DMS79 treated with DMSO at 0.1 percent for 48 hours (cell line): Measurements from ENCODE around the gene BMP2K.
"Not testable (repeated sequence)": the region's sequence is repeated elsewhere in the genome, so short reads cannot be mapped to it uniquely, and the experiment has no call there.

Source experiments
- DNase-seq: peaks from one replicate; lab custom pipeline; 2025; lab: John Stamatoyannopoulos, UW

The BMP2K gene

GRCh38 chr4:78795594-78796416, 19.7 kb downstream of the BMP2K start:
- DNase-seq = not testable (repeated sequence)

- no peak for DNase-seq
These were observed 20.4 kb downstream of the BMP2K start for GRCh38 chr4:78796526-78796925.

DNA sequence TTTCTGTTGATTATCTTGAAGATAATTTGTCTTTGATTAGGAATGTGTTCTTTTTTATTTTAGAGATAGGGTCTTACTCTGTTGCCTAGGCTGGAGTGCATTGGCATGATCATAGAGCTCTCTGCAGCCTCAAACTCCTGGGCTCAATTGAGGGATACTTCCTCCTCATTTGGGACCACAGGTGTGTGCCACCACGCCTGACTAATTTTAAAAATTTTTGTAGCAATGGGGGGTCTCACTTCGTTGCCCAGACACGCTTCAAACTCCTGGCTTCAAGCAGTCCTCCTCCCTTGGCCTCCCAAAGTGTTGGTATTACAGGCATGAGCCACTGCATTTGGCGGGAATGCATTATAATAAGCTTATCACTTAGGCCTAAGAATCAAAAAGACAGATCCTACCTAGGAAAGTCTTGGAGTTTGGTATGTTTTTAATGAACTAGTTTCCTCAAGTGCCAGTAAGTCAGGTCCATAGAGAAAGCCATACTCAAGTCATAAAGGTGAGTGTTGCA, 21.7 kb downstream of the BMP2K start:
- DNase-seq = no peak

DNA sequence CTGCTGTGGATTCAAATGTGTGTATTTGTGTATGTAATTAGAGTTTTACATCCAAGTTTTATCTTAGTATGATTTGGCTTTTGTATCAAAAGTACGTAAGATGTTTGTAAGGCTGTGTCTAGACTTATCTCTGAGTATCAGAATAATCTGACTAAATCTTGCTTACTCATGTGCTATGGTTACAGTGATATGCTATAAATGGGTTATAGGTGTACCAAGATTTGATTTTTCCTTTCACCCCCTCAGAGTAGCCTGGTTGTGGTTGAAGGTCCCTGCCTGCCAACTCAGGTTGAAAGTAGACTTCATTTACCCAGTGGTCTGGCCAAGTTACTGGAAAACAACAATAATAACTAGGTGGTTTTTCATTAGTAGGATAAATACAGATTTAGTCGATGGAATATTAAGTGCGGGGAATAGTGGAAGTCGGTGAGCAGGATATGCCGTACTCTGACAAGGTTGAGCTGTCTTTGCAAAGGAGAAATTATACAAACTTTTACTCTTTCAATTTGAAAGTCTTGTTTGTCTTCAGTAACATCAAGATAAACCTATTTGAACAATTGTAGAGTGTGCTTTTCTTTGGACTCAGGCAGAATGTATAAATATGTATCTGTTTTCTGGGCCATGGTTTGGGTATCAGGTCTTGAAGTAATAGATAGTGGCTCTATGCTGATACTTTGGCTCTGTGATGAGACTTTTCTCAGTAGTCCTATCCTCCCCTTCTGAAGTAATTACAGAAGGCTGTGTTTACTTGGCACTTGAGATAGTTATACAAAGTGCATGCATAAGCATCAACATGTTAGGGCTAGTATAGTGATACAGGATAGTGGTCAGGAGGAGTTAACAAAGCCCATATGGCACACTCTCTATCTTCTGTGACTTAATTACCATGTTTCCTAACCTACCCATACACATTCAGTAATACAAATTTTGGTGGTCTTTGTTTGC, 23.7 kb downstream of the BMP2K start:
- peak; percentile 27 for DNase-seq

DNA sequence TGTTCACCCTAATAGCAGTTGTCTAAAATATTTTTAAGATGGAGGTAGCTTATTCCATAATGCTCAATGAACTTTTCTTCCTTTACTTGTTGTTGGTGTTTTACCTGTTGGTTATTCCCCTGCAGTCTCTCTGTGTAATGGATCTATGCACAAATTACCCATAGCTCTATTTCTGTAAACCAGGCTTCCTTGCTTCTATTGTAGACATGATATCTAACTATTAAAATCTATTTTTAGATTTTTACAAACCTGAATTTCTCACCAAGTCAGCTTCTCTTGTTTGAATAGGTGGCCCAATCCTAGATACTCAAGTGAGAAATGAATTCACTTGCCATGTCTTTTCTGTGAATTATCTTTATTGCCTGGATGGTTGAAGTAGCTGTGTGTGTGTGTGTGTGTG, 24.8 kb downstream of the BMP2K start:
- no peak for DNase-seq

- DNase-seq = no peak
These were observed 27.8 kb downstream of the BMP2K start for GRCh38 chr4:78803983-78804382.

- DNase-seq = no peak
These were observed 30.9 kb downstream of the BMP2K start for GRCh38 chr4:78806943-78807460.

DNA sequence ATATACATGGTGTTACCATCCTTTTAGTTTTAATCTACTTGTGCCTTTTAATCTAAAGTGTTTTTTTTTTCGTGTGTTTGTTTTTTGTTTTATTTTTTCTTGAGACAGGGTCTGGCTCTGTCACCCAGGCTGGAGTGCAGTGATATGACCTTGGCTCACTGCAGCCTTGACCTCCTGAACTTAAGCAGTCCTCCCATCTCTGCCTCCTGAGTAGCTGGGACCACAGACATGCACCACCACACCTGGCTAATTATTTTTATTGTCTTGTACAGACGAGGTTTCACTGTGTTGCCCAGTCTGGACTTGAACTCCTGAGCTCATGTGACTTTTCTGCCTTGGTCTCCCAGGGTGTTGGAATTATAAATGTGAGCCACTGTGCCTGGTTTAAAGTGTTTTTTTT, 33.1 kb downstream of the BMP2K start:
- DNase-seq = no peak

DNA sequence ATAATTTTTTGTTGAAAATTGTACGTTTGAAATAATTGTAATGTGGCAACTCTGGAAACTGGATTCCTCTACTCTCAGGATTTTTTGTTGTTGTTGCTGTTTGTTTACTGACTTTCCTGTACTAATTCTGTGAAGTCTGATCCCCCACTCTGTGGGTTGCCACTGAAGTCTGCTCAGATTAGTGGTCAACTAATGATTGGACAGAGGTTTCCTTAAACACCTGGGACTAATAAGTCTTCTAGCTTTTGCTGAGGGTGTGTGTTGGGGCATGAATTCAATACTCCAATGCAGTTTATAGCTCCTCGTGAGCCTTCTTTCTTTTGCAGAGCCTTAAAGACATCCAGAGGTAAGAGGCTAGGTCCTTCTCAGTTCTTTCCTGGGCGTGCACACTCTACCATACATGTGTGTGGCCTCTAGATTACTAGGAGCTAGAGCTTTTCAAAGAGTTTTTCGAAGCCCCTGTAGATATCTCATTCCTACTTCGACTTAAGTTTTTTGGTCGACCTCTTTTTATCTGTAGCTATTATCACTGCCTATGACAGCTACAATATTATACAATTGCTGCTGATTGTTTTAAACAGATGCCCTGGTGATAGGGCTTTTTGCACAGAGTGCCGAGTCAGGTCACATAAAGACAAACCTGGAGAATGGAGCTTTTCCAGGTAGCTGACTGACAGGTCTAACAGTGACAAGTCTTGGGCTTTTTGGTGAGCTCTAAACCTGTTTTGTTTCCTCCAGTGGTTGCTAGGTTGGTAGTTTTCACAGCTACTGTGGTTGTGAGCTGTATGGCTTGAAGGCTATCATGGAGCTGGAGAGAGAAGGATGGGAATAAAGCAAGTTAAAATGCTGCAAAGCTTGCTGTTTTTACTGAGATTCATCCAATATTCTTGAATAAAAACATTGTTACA, 34.0 kb downstream of the BMP2K start:
- no peak for DNase-seq

DNA sequence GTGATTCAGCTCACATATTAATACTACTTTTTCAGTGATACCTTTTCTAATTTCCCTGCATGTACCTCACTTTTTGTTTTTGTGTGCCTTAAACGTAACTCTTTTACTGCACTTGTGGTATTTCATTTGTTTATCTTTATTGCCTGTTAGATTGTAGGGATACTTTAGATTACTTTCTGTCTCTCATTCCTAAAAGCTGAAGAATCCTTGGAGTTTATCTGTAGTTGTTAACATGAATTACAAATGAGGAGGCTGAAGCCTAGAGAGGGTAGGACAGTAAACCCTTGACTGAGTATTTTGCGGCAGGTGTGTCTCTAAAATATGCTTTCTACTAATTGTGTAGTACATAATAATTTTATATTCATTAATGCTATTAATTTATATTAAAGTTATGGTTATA, 34.9 kb downstream of the BMP2K start:
- DNase-seq = no peak

DNA sequence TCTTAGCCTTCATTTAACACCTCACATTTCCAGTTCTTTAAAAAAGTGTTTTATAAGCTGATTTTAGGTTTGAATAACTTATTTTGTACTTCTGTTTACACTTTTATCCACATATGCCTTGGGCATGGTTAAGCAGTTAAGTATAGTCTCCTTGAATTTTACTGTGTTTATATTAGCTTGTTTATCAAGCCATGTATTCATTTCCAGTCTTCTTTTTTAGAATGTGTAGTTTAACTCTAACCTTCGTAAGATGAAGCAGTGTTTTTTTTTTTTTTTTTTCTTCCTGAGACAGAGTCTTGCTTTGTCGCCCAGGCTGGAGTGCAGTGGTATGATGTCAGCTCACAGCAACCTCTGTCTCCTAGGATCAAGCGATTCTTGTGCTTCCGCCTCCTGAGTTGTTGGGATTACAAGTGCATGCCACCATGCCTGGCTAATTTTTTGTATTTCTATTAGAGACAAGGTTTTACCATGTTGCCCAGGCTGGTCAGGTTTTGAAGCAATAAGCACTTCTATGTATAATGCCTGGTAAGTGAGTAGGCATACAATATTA, 42.5 kb downstream of the BMP2K start:
- no peak for DNase-seq

DNA sequence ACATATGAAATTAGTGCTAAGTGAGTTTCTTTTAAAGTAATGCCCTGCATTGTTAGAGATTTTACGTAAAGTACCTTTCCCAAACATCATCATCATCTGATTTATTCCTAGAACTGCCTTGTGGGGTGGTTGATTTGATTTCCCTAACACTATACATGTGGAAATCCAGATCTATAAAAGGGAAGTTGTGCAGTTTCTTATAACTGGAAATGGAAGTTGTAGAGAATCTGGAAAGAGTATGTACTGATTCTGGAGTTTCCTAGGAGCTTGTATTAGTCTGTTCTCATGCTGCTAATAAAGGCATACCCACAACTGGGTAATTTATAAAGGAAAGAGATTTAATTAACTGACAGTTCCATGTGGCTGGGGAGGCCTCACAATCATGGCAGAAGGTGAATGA, 47.9 kb downstream of the BMP2K start:
- DNase-seq = no peak

- DNase-seq = no peak
These were observed 51.0 kb downstream of the BMP2K start for GRCh38 chr4:78827191-78827590.

- no peak for DNase-seq
These were observed 53.1 kb downstream of the BMP2K start for GRCh38 chr4:78829296-78829695.

- DNase-seq = not testable (repeated sequence)
These were observed 63.5 kb downstream of the BMP2K start for GRCh38 chr4:78839676-78840075.

- not testable (repeated sequence) for DNase-seq
These were observed 64.1 kb downstream of the BMP2K start for GRCh38 chr4:78840286-78840685.

GRCh38 chr4:78845472-78845871, 69.3 kb downstream of the BMP2K start:
- no peak for DNase-seq

DNA sequence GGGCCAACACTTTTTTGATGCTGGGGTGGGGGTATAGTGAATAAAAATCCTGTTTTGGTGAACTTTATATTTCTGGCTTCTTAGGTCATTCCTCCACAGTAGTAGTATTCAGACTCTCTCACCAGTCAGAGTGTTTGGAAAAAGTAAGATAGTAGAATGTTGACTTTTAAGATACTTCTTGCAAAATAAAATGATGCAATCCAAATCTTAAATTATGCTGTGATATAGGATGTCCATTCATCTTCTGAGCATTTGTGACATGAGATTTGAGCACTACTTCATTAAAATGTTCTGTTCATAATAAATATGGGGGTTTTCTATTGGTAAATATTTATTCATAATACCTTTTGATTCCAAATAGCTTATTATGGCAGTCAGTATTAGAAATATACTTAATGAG, 70.1 kb downstream of the BMP2K start:
- DNase-seq = no peak

GRCh38 chr4:78862314-78862737, 86.2 kb downstream of the BMP2K start:
- no peak for DNase-seq

- DNase-seq = no peak
These were observed 87.2 kb downstream of the BMP2K start for GRCh38 chr4:78863254-78863869.

DNA sequence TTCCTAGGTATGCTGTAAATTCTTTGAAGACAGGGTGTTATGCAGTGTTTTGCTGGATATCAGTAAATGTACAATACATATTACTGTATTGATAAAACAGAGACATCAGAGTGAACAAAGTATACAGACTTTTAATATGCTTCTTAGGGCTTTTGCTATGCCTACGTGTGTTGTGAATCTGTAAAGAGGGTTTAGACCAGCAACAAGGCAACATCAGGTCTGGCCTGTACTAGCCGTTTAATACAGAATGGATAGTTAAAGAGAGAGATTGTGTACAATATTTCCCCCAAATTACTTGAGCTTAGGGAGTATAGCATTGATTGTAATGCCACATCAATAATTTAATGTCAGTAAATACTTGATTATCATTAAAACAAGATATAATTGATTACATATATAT, 87.8 kb downstream of the BMP2K start:
- DNase-seq = no peak
